Mucosa of gallbladder (tissue), 1 donor: ENCODE measurements around the gene ZBBX. TPM values are rescaled to one million over a fixed set of nuclear protein-coding genes. Genes with fewer than 3 reads are reported as not detected.

Experiments
- DNase-seq: peaks from one replicate; pipeline ENCODE4 v3.0.0-alpha.2; 2020; ENCODE audit warnings: low spot score
- total RNA-seq: library from RNA; stranded (reverse); gene quantifications from one replicate; pipeline ENCODE4 v1.2.1, GENCODE V29; 2021
- donor health status: DM: no; HTN: no; CAD: no.

Gene ZBBX
- total RNA-seq, 1 donor from 2014 or later: not detected

DNA sequence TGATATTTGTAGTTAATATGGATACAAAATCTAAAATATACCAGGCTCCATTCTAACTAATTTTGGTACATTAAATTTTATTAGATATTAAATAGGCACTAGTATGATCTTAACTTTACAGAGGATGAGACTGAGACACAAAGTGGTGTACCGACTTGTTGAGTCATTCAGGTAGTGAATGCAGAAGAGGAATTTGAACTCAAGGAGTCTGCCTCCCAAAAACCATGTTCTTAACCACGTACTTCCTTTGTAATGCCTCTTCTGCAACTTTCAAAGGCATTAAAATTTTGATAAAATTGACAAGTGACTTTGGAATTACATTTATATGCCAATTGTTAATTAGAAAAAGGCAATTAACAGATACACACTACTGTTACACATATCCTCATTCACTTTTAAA lies 61.8 kb downstream of the ZBBX start:
- DNase-seq: no peak

GRCh38 chr3:167306319-167306718 lies 73.8 kb downstream of the ZBBX start:
- no peak for DNase-seq

- no peak for DNase-seq
Observed at GRCh38 chr3:167305340-167305890, 74.7 kb downstream of the ZBBX start.

DNA sequence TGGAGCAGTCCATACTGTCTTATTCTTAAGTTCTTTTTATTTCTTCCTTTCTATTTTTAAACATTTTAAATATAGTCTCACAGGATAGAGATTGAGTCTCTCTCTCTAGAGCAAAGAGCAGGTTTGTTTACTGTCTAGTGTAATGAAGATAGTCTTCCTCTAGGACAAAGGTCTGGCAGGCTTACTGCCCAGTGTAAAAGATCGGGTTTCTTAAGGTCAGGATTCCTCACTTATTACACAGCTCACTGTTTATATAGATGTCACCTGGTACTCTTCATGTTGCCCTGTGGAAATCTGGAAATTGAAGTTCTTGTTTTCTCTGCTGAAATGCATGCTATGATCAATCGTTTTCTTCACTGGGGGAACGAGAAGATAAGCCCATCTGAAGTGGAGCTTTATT lies 76.0 kb downstream of the ZBBX start:
- no peak for DNase-seq

DNA sequence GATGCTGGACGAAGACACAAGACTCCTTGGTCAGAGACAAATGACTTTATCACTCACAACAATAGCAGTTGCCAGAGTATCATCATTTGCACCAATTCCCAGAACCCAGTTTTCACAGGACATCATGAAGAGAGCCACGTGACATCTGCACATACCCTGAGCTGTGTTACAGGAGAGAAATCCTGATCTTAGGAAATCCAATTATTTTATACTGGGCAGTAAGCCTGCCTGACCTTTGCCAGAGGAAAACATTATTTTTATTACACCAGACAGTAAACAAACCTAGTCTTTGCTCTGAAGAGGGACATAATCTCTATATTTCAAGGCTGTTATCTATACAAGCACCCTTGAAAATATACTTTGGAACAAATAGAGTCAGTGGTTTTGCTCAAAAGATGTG lies 77.4 kb downstream of the ZBBX start:
- DNase-seq: no peak

DNA sequence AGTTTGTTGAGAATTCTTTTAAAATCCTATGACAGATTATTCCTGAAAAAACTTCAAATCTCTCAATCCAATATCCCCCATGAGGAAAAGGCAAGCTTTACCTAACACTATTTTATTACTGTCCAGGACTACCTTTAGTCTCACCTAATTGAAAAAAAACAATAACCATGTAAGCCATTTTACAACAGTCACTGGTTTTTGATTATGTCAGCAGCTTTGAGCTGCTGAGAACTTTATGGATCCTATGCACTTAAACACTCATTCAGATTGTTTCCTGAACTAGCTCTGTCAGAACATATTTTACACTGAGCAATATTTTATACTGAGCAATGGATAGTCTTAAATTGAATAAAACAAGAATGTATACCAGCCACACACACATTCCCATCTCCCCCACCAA lies 79.9 kb downstream of the ZBBX start:
- DNase-seq: no peak

GRCh38 chr3:167289435-167289834 lies 90.7 kb downstream of the ZBBX start:
- no peak for DNase-seq

DNA sequence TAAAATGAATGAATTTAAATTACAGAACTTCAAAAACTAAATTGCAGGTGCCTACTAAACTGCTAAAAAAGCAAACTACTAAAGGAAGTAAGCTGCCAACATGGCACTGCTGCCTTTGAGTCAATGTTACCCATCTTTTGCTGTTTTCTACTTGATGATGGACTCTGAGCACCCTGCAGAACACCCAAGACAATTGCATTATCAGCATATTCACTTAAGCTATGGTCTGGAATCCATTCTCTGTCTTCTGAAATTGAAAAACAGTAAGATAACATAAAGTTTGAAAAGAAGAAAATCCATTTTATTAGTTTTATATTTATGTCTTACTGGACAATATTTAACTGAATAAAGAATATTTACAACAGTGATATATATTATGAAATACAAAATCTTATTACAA lies 91.4 kb downstream of the ZBBX start:
- no peak for DNase-seq

DNA sequence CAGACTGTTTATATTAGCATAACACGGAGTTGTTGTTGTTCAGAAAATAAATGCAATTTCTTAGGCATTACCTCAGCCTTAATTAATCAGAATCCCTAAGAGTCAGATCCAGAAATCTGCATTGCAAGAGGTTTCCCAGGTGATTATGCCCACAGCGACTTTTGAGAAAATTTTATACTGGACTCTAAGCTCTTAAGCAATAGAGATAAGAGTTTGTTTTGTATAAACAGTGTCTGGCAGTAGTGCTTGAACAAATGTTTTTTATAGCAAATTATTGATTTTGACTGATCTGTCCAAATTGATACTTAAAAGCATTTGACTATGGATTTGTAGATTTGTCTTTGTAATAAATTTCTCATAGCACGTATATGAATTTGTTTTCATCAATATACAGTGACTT lies 92.8 kb downstream of the ZBBX start:
- DNase-seq: no peak

GRCh38 chr3:167274141-167274874 lies 105.8 kb downstream of the ZBBX start:
- DNase-seq: peak; percentile 13

GRCh38 chr3:167253037-167253436 lies 127.1 kb downstream of the ZBBX start:
- no peak for DNase-seq

DNA sequence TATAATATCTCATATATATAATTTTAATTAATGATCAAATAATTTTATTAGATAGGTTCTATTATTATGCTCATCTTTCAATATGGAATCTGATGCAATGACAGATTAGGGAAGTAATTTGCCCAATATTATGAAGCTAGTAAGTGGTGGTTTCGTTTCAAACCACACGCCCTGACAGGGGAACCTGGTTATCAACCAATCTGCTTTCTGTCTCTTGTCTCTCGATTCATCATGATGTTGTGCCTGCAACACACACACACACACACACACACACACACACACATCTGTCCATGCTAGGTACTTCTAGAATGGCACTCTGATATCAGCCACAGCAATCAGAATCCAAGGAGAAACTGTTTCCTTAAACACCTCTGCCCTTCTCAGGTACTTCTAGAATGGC lies 128.4 kb downstream of the ZBBX start:
- DNase-seq: no peak

DNA sequence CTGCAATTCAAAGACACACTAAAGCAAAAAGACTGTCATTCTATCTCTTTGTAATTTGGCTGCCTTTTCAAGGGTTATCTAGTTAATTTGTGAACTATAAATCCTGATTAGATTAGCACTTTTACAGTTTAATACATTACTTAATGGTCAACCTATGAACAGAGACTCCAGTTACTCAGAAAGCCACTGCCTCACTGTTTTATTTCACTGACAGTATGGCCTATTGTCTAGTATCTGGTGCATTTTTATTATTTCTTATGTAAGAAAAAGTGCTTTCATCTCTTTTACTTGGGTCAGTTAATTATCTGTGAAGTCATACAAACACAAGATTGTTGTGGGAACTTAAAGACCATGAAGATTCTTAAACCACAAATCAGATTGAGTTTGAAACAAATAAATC lies 133.8 kb downstream of the ZBBX start:
- DNase-seq: no peak

GRCh38 chr3:167241048-167241845 lies 138.8 kb downstream of the ZBBX start:
- no peak for DNase-seq

- no peak for DNase-seq
Observed at GRCh38 chr3:167228135-167228534, 152.0 kb downstream of the ZBBX start.

DNA sequence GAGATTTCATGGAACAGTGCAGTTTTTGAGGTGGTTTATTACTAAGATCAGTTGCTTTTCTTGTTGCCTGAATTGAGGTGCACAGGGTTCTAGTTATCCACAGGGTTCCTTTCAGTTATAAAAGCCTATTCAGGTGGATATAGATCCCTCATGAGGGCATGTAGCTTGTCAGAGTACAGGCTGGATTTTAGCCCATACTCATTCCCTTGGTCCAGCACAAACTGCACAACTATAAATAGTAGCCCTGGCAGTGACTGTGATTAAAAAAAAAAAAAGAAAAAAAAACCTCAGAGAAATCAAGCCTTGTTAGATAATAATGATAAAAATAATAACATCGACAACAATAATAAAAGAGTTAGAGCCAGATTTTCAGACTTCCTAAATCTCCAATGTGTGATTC lies 154.3 kb downstream of the ZBBX start:
- DNase-seq: no peak

GRCh38 chr3:167209011-167209410 lies 171.1 kb downstream of the ZBBX start:
- DNase-seq: no peak

DNA sequence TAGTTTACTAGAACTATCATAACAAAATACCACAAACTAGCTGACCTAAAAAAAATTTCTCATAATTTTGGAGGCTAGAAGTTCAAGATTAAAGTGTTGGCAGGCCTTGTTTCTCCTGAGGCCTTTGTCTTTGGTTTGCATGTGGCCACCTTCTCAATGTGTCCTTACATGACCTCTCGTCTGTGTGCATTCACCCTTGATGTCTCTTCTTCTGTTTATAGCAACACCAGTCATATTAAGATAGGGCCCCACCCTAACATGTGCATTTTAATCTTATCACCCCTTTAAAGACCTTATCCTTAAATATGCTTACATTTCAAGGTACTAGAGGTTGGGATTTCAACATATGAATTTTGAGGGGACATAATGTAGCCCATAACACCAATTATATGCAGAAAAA lies 177.0 kb downstream of the ZBBX start:
- DNase-seq: no peak

- no peak for DNase-seq
Observed at GRCh38 chr3:167198949-167199600, 181.0 kb downstream of the ZBBX start.
